Esophagus muscularis mucosa (tissue), 3 donors: Measurements from ENCODE around the gene PODXL2.

ENCODE experiments used
- CTCF ChIP-seq, 3 experiments: fragments of 200-600 bp in 2 of 3; fragments of 450-650 bp in 1 of 3; sonication (generic) in 2 of 3; IDR thresholded peaks; one replicate each; pipeline ENCODE4 v1.5.1; 2017 to 2019; ENCODE audit warnings: antibody characterized with exemption in 3 of 3, mild to moderate bottlenecking in 2 of 3, moderate library complexity in 1 of 3
- POLR2AphosphoS5 ChIP-seq, 2 donors: sonication (generic); formaldehyde crosslinking; IDR thresholded peaks; one replicate each; pipeline ENCODE4 v1.6.1; 2017; ENCODE audit warnings: antibody characterized with exemption in 2 of 2

- no peak for TF ChIP-seq POLR2AphosphoS5 (IDR thresholded peaks at IDR 0.05)
- TF ChIP-seq CTCF (IDR thresholded peaks at IDR 0.05): no peak
Observed at GRCh38 chr3:127678611-127679533, 49.9 kb downstream of the PODXL2 start.
